ENCODE data around the gene KIF1A. TPM values are rescaled to one million over a fixed set of nuclear protein-coding genes. Genes with fewer than 3 reads are reported as not detected.
A peak's percentile ranks its signal among the peaks of the same experiment; 100 is the strongest.

Gene KIF1A
- total RNA-seq, 1 experiment from 2014 or later = 279 TPM

DNA sequence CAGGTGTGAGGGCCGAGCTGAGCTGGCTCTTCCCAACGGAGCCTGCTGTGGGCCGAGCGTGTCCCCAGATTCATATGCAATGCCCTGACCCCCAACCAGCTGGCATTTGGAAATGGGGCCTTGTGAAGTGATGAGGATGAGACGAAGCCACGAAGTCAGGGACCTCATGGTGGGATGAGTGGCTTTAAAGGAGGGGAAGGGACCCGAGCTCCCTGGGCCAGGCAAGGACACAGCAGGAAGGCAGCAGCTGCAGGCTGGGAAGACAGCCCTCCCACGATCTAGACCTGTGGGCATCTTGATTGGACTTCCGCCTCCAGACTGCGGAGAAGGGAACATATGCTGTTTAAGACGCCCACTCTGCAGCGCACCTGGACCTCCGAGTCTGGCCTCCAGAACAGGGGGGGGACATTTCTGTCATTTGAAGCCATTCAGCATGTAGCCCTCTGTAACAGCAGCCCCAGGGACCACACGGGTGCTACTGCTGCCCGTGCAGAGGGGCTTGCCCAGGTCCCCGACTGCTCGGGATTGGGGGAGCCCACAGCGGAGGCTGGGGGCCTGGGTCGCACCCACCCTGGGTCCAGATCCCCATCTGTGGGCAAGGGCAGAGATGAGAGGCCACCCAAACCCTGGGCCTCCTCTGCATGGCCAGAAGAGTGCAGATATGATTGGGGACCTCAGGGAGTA, 27.2 kb downstream of the KIF1A start:
- Mint-ChIP-seq H3K27ac (peak overlapping the region; percentile 88), H3K9me3 (no peaks in the 10 kb centered on the region), H3K4me1 (peaks cover 13% of the 10 kb centered on the region), H3K4me3 (no peak overlapping the region), H3K27me3 (ENCODE audit: low read depth) (no peaks in the 10 kb centered on the region), H3K36me3 (peaks cover 35% of the 10 kb centered on the region)
- ATAC-seq (no peak), DNase-seq (ENCODE audit: low spot score) (no peak)
- TF ChIP-seq SMAD4 (CRISPR knock-in tag; IDR thresholded peaks at IDR 0.05) (no peak), USF2 (CRISPR knock-in tag; IDR thresholded peaks at IDR 0.05) (no peak), USF1 (CRISPR knock-in tag; IDR thresholded peaks at IDR 0.05) (no peak), CREM (CRISPR knock-in tag; IDR thresholded peaks at IDR 0.05) (no peak), GABPB1 (CRISPR knock-in tag; IDR thresholded peaks at IDR 0.05) (no peak), FOXK1 (CRISPR knock-in tag; IDR thresholded peaks at IDR 0.05) (no peak), NR1H2 (CRISPR knock-in tag; IDR thresholded peaks at IDR 0.05) (no peak), NR2C2 (CRISPR knock-in tag; IDR thresholded peaks at IDR 0.05) (no peak), E2F1 (CRISPR knock-in tag; IDR thresholded peaks at IDR 0.05) (no peak), RELA (CRISPR knock-in tag; IDR thresholded peaks at IDR 0.05; ENCODE audit: borderline replicate concordance) (no peak), ZNF671 (CRISPR knock-in tag; IDR thresholded peaks at IDR 0.05) (no peak), NFE2L1 (CRISPR knock-in tag; IDR thresholded peaks at IDR 0.05) (no peak), TCF7 (CRISPR knock-in tag; IDR thresholded peaks at IDR 0.05; ENCODE audit: low read depth) (no peak), ATF1 (CRISPR knock-in tag; IDR thresholded peaks at IDR 0.05) (no peak)
- TF ChIP-seq, protein P1, sequence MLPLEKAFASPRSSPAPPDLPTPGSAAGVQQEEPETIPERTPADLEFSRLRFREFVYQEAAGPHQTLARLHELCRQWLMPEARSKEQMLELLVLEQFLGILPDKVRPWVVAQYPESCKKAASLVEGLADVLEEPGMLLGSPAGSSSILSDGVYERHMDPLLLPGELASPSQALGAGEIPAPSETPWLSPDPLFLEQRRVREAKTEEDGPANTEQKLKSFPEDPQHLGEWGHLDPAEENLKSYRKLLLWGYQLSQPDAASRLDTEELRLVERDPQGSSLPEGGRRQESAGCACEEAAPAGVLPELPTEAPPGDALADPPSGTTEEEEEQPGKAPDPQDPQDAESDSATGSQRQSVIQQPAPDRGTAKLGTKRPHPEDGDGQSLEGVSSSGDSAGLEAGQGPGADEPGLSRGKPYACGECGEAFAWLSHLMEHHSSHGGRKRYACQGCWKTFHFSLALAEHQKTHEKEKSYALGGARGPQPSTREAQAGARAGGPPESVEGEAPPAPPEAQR (CRISPR knock-in tag; IDR thresholded peaks at IDR 0.05) = no peak
- TF ChIP-seq, protein P2, sequence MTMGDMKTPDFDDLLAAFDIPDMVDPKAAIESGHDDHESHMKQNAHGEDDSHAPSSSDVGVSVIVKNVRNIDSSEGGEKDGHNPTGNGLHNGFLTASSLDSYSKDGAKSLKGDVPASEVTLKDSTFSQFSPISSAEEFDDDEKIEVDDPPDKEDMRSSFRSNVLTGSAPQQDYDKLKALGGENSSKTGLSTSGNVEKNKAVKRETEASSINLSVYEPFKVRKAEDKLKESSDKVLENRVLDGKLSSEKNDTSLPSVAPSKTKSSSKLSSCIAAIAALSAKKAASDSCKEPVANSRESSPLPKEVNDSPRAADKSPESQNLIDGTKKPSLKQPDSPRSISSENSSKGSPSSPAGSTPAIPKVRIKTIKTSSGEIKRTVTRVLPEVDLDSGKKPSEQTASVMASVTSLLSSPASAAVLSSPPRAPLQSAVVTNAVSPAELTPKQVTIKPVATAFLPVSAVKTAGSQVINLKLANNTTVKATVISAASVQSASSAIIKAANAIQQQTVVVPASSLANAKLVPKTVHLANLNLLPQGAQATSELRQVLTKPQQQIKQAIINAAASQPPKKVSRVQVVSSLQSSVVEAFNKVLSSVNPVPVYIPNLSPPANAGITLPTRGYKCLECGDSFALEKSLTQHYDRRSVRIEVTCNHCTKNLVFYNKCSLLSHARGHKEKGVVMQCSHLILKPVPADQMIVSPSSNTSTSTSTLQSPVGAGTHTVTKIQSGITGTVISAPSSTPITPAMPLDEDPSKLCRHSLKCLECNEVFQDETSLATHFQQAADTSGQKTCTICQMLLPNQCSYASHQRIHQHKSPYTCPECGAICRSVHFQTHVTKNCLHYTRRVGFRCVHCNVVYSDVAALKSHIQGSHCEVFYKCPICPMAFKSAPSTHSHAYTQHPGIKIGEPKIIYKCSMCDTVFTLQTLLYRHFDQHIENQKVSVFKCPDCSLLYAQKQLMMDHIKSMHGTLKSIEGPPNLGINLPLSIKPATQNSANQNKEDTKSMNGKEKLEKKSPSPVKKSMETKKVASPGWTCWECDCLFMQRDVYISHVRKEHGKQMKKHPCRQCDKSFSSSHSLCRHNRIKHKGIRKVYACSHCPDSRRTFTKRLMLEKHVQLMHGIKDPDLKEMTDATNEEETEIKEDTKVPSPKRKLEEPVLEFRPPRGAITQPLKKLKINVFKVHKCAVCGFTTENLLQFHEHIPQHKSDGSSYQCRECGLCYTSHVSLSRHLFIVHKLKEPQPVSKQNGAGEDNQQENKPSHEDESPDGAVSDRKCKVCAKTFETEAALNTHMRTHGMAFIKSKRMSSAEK (CRISPR knock-in tag; IDR thresholded peaks at IDR 0.05; ENCODE audit: borderline replicate concordance) = no peak
- TF ChIP-seq, protein P3, sequence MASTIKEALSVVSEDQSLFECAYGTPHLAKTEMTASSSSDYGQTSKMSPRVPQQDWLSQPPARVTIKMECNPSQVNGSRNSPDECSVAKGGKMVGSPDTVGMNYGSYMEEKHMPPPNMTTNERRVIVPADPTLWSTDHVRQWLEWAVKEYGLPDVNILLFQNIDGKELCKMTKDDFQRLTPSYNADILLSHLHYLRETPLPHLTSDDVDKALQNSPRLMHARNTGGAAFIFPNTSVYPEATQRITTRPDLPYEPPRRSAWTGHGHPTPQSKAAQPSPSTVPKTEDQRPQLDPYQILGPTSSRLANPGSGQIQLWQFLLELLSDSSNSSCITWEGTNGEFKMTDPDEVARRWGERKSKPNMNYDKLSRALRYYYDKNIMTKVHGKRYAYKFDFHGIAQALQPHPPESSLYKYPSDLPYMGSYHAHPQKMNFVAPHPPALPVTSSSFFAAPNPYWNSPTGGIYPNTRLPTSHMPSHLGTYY (CRISPR knock-in tag; IDR thresholded peaks at IDR 0.05) = no peak
- ChIA-PET POLR2A (interaction anchor here (0.7 kb wide), 1 partner anchor 20 kb away, joined by 3 read pairs; no protein-coding TSS in a partner anchor), CTCF (interaction anchor here (1.2 kb wide), 1 partner anchor 48 kb away, joined by 5 read pairs; no protein-coding TSS in a partner anchor)
